Endodermal cell (in vitro differentiated cells): ENCODE results near the gene PLB1. TPM values are rescaled to one million over a fixed set of nuclear protein-coding genes. Genes with fewer than 3 reads are reported as not detected.

ENCODE experiments used
- DNase-seq: peaks from one replicate; pipeline ENCODE4 v3.0.0-alpha.2; 2017
- H3K27ac ChIP-seq: 2 replicates; pipeline ENCODE4 v1.5.1; 2013; ENCODE audit warnings: mild to moderate bottlenecking, low read depth, low read length, moderate library complexity
- H3K27me3 ChIP-seq: 2 replicates; pipeline ENCODE4 v1.6.1; 2013; ENCODE audit warnings: mild to moderate bottlenecking, low read length, moderate library complexity; ENCODE audit not compliant: insufficient read depth, control insufficient read depth, poor library complexity, severe bottlenecking
- H3K36me3 ChIP-seq: 2 replicates; pipeline ENCODE4 v1.7.0; 2013; ENCODE audit warnings: mild to moderate bottlenecking, low read length, moderate library complexity; ENCODE audit not compliant: control insufficient read depth, insufficient read depth
- H3K4me1 ChIP-seq: one replicate; pipeline ENCODE4 v1.7.0; 2013; ENCODE audit warnings: low read length; ENCODE audit not compliant: control insufficient read depth, insufficient read depth
- H3K4me3 ChIP-seq: 2 replicates; pipeline ENCODE4 v1.5.1; 2013; ENCODE audit warnings: mild to moderate bottlenecking, low read length, moderate library complexity
- H3K9ac ChIP-seq: 2 replicates; pipeline ENCODE4 v1.6.1; 2013; ENCODE audit warnings: mild to moderate bottlenecking, low read length, moderate library complexity; ENCODE audit not compliant: poor library complexity, severe bottlenecking; ENCODE audit errors: extremely low read depth
- H3K9me3 ChIP-seq: 2 replicates; pipeline ENCODE4 v1.6.1; 2013; ENCODE audit warnings: mild to moderate bottlenecking, low read length, moderate library complexity; ENCODE audit not compliant: control insufficient read depth
- H3K27ac Mint-ChIP-seq: 2 replicates; pipeline ENCODE4 v1.8.0; 2020; ENCODE audit warnings: mixed read lengths
- H3K27me3 Mint-ChIP-seq: 2 replicates; pipeline ENCODE4 v1.8.0; 2021; ENCODE audit warnings: mild to moderate bottlenecking, mixed read lengths; ENCODE audit not compliant: insufficient read depth
- H3K36me3 Mint-ChIP-seq: 2 replicates; pipeline ENCODE4 v1.8.0; 2020; ENCODE audit warnings: low read depth, mixed read lengths
- H3K4me1 Mint-ChIP-seq: 2 replicates; pipeline ENCODE4 v1.8.0; 2020; ENCODE audit warnings: mixed read lengths
- H3K4me3 Mint-ChIP-seq: 2 replicates; pipeline ENCODE4 v1.8.0; 2020; ENCODE audit warnings: mild to moderate bottlenecking, moderate library complexity, mixed read lengths
- H3K9me3 Mint-ChIP-seq: 2 replicates; pipeline ENCODE4 v1.8.0; 2020; ENCODE audit warnings: mild to moderate bottlenecking, mixed read lengths
- CTCF ChIP-seq: fragments of 200-600 bp; sonication (generic); conservative IDR thresholded peaks from 2 replicates; pipeline ENCODE4 v1.5.0; 2021; ENCODE audit warnings: antibody characterized with exemption, mild to moderate bottlenecking
- WGBS, 2 experiments: methylation state at CpG; one replicate each; pipeline versions ENCODE4 v1.1.5 to v1.1.7; 2013; ENCODE audit warnings: missing lambda C conversion rate in 2 of 2, mixed read lengths in 1 of 2; ENCODE audit not compliant: insufficient coverage in 1 of 2, insufficient read length in 1 of 2; 5-methylcytosine and 5-hydroxymethylcytosine counted together
- total RNA-seq, 2 donors: library from RNA; stranded (reverse); fragmentation: NEBNext Ultra II Directional in 1 of 2; extraction: Animal tissue kit (Norgen Biotek cat#: 25700) in 1 of 2; gene quantifications; 2 replicates in 1 of 2; 3 replicates in 1 of 2; pipeline ENCODE4 v1.2.1, GENCODE V29; 2021

Gene PLB1
- total RNA-seq, 2 donors from 2014 or later = 0.35 to 0.38 TPM

GRCh38 chr2:28618221-28619141 is 122.6 kb downstream of the PLB1 start:
- WGBS, 2 experiments = 91 to 93% methylated on average over 8 to 12 of the region's 12 CpGs
- Mint-ChIP-seq H3K4me1 (peaks cover 31% of the 10 kb centered on the region), H3K9me3 (no peaks in the 10 kb centered on the region), H3K27me3 (no peaks in the 10 kb centered on the region), H3K4me3 (no peak overlapping the region), H3K27ac (no peak overlapping the region), H3K36me3 (no peaks in the 10 kb centered on the region)
- Histone ChIP-seq H3K4me3 (no peak overlapping the region), H3K4me1 (peaks cover 4% of the 10 kb centered on the region), H3K9me3 (no peaks in the 10 kb centered on the region), H3K27ac (no peak overlapping the region), H3K9ac (no peak overlapping the region), H3K27me3 (no peaks in the 10 kb centered on the region), H3K36me3 (no peaks in the 10 kb centered on the region)
- no peak for TF ChIP-seq CTCF
- DNase-seq = no peak

GRCh38 chr2:28619213-28620196 is 123.6 kb downstream of the PLB1 start:
- H3K27me3 ChIP-seq = no peaks in the 10 kb centered on the region
- H3K36me3 ChIP-seq = no peaks in the 10 kb centered on the region
- peaks cover 4% of the 10 kb centered on the region for H3K4me1 ChIP-seq
- H3K36me3 Mint-ChIP-seq = no peaks in the 10 kb centered on the region
- no peaks in the 10 kb centered on the region for H3K9me3 Mint-ChIP-seq
- WGBS, 2 experiments = 89 to 94% methylated on average over 9 to 10 of the region's 10 CpGs
- H3K4me1 Mint-ChIP-seq = peaks cover 34% of the 10 kb centered on the region
- no peak for TF ChIP-seq CTCF
- H3K27ac ChIP-seq = no peak overlapping the region
- no peak overlapping the region for H3K27ac Mint-ChIP-seq
- H3K27me3 Mint-ChIP-seq = no peaks in the 10 kb centered on the region
- H3K4me3 Mint-ChIP-seq = no peak overlapping the region
- H3K9ac ChIP-seq = no peak overlapping the region
- DNase-seq = no peak
- no peaks in the 10 kb centered on the region for H3K9me3 ChIP-seq
- no peak overlapping the region for H3K4me3 ChIP-seq

- Histone ChIP-seq H3K4me3 (no peak overlapping the region), H3K36me3 (no peaks in the 10 kb centered on the region), H3K9me3 (no peaks in the 10 kb centered on the region), H3K9ac (no peak overlapping the region), H3K4me1 (peaks cover 4% of the 10 kb centered on the region), H3K27me3 (no peaks in the 10 kb centered on the region), H3K27ac (no peak overlapping the region)
- Mint-ChIP-seq H3K36me3 (no peaks in the 10 kb centered on the region), H3K4me3 (no peak overlapping the region), H3K27me3 (no peaks in the 10 kb centered on the region), H3K9me3 (no peaks in the 10 kb centered on the region), H3K27ac (no peak overlapping the region), H3K4me1 (peaks cover 42% of the 10 kb centered on the region)
- no peak for DNase-seq
- WGBS, 2 experiments = 80 to 94% methylated on average over 1 to 5 of the region's 5 CpGs
- no peak for TF ChIP-seq CTCF
These were observed 124.5 kb downstream of the PLB1 start for GRCh38 chr2:28620291-28620793.
